IgD-negative memory B cell (primary cell): ENCODE measurements around the gene RHBDF2. TPM values are rescaled to one million over a fixed set of nuclear protein-coding genes. Genes with fewer than 3 reads are reported as not detected.
"Not testable (repeated sequence)": the region's sequence is repeated elsewhere in the genome, so short reads cannot be mapped to it uniquely, and the experiment has no call there.

Experiments
- H3K27ac Mint-ChIP-seq, 3 donors: one replicate each; pipeline ENCODE4 v1.8.0; 2020 to 2022; ENCODE audit warnings: mild to moderate bottlenecking in 3 of 3, mixed read lengths in 3 of 3, moderate library complexity in 1 of 3
- H3K27me3 Mint-ChIP-seq: one replicate; pipeline ENCODE4 v1.8.0; 2021; ENCODE audit warnings: mixed read lengths
- H3K36me3 Mint-ChIP-seq: one replicate; pipeline ENCODE4 v1.8.0; 2020; ENCODE audit warnings: mild to moderate bottlenecking, mixed read lengths
- H3K4me1 Mint-ChIP-seq, 3 donors: one replicate each; pipeline ENCODE4 v1.8.0; 2020 to 2022; ENCODE audit warnings: mixed read lengths in 3 of 3, mild to moderate bottlenecking in 1 of 3
- H3K4me3 Mint-ChIP-seq, 4 donors: one replicate each; pipeline ENCODE4 v1.8.0; 2020 to 2022; ENCODE audit warnings: mild to moderate bottlenecking in 4 of 4, mixed read lengths in 4 of 4, moderate library complexity in 3 of 4
- H3K9me3 Mint-ChIP-seq, 3 donors: one replicate each; pipeline ENCODE4 v1.8.0; 2020 to 2021; ENCODE audit warnings: mixed read lengths in 3 of 3, mild to moderate bottlenecking in 1 of 3
- polyA plus RNA-seq: library from polyadenylated mRNA; unstranded; fragments of 300-500 nt; fragmentation: Illumina TruSeq; gene quantifications from one replicate; pipeline ENCODE4 v1.2.3, GENCODE V29; 2021

Gene RHBDF2
- polyA plus RNA-seq, 1 donor from 2014 or later: 160 TPM

DNA sequence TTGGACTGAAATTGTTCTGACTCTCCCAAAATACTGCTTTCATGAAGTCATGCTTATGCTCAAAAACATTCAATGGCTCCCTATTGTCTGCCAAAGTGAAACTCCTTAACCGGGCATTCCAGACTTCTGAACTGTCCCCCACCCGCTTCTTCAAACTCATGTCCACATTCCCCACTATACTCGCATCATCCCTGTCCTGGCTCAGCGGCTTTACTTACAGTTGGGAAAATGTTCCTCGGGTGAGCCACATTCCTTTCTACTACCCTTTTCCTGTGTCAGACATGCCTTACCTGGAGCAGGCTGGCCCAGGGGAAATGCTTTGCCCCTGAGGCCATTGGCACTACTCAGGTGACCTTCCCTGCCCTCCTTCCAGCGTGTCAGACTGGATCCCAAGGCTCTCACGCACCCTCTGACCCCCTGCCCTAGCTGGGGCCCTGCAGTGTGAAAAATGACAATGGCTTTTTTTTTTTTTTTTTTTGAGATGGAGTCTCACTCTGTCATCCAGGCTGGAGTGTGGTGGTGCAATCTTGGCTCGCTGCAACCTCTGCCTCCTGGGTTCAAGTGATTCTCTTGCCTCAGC lies 30.9 kb upstream of the RHBDF2 start:
- H3K4me1 Mint-ChIP-seq: peaks cover 9 to 28% (median 25%) of the 10 kb centered on the region in 3 donors
- no peaks in the 10 kb centered on the region for H3K36me3 Mint-ChIP-seq
- H3K4me3 Mint-ChIP-seq: peak overlapping the region in 3 of 4 donors; percentile 34 to 84 (median 58)
- peaks cover 7% of the 10 kb centered on the region for H3K27me3 Mint-ChIP-seq
- H3K9me3 Mint-ChIP-seq: no peaks in the 10 kb centered on the region
- peak overlapping the region in 1 of 3 donors; percentile 76 for H3K27ac Mint-ChIP-seq

DNA sequence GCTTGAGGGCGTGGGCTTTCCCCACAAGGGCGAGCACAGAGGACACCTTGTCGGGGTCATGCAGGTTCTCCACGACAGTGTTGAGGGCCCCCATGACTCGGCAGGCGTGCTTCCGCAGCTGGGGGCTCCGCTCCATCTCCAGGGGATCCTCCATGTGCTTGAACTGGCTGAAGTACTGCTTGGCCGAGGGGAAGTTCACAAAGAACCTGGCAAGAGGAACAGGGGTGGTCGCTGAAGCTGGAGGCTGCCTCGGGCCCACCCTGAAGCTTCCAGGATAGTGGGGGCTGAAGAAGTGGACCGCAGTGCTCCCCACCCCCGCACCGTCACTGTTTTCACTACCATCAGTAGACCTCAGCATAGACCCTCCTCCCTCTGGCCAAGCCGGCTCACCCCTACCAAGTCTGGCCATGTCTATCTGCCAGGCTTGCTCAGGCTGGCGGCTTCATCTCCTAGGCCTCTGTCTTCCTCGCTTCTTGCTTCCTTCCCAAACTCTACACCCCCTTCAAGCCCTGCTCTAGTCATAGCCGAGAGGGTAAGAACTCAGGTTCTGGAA lies 30.3 kb upstream of the RHBDF2 start:
- Mint-ChIP-seq H3K4me1 (peaks cover 10 to 28% (median 24%) of the 10 kb centered on the region in 3 donors), H3K27ac (peak overlapping the region in 2 of 3 donors; percentile 76 to 86), H3K4me3 (peak overlapping the region in 3 of 4 donors; percentile 30 to 84 (median 34)), H3K36me3 (no peaks in the 10 kb centered on the region), H3K9me3 (no peaks in the 10 kb centered on the region), H3K27me3 (peaks cover 7% of the 10 kb centered on the region)

DNA sequence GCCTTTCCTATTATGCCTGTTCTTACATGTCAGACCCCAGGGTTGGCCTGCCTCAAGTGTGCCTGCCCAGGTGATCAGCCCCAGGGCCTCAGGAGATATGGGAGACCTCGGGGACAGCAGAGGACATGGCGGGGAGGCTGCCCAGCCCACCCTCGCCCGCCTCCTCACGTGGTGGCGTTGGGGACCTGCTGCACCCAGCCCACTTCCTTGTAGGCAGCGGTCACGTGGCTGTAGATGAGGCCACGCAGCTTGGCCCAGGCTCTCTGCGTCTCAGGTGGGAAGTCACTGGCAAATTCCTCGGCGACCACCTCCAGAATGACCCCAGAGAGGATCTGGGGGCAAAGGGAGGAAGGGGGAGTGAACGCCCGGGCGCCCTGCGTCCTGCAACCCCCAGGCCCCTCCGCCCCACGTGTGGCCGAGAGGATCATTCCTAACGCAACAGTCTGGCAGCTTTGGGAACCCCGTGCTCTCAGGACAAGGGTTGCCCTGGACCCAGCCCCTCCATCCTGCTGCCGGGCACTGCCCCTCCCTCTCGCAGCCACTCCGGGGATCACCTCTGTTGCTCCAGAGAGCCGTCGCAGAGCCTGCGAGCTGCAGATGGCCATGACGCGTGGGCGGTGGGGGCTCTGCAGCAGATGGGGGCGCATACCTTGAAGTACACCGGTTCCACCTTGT lies 29.7 kb upstream of the RHBDF2 start:
- peaks cover 1% of the 10 kb centered on the region for H3K27me3 Mint-ChIP-seq
- H3K4me3 Mint-ChIP-seq: peak overlapping the region in 2 of 4 donors; percentile 38 to 79
- no peaks in the 10 kb centered on the region for H3K9me3 Mint-ChIP-seq
- peak overlapping the region in 2 of 3 donors; percentile 76 to 87 for H3K27ac Mint-ChIP-seq
- no peaks in the 10 kb centered on the region for H3K36me3 Mint-ChIP-seq
- H3K4me1 Mint-ChIP-seq: peaks cover 8 to 24% (median 23%) of the 10 kb centered on the region in 3 donors

DNA sequence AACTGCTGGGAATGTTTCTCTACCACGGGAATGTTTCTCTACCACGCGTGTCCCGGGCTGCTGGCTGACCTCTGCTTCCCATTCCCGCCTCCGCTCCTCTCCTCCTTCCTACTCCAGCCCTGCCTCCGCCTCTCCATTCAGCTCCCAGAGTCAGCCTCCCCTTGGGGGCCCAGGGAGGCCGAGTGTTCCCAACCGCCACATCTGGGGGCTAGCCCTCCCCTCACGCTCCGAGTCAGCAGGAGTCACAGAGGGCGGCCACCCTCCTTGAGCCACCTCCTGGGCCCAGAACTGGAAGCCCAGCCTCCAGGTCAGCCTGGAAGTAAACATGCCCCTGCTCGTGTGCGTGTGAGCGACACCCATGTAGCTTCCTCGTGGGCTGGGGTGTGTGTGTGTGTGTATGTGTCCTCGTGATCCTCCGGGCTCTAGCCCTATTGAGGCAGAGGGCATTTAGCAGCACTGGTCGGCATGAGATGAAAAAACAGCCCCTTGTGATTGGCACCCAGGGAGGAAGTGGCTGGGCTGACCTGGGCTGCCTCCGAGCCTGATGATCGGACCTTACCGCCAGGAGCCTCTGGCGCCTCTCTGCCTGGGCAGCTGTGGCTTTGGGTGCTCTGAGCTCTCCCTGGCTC lies 29.0 kb upstream of the RHBDF2 start:
- Mint-ChIP-seq H3K4me1 (peaks cover 8 to 24% (median 23%) of the 10 kb centered on the region in 3 donors), H3K27ac (peak overlapping the region; percentile 60 to 91 (median 87)), H3K4me3 (peak overlapping the region in 3 of 4 donors; percentile 33 to 79 (median 38)), H3K36me3 (no peaks in the 10 kb centered on the region), H3K27me3 (peaks cover 1% of the 10 kb centered on the region), H3K9me3 (no peaks in the 10 kb centered on the region)

DNA sequence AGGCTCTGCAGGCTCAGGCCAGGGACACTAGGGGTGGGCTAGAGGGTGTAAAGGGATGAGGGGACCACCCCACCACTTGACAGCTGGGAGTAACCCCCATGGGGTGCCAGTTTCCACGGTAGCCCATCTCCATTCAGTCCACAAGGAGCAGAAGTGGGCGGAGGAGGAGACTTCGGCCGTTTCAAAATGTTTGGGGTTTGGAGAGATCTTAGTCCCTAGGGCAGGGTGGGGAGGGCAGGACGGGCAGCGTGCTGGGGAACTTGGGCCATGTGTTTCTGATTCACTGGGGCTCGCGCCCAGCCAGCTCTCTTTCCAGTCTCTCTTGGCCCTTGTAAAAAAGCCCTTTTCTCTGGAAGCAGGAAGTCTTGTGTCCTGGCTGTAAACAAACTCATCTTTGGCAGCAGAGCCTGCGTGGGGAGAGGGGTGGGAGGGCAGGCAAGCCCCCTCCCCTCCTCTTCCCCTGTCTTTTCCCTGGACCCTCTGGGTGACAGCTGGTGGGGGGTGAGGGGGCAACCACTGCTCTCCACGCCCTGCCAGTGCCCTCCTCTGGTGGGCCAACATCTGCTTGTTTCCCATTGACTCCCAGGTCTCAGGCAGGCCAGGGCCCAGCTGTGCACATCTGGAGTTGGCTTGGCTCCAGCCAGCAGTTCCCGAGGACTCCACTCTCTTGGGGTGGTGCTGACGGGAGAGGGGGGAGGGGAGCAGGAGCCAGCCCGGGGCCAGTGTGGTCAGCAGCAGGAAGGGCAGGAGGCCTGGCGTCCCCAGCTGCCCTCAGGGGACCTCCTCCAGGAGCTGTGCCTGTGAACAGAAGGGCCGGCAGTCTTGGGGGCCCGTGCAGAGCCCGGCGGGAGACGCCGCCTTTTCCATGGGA lies 28.2 kb upstream of the RHBDF2 start:
- peak overlapping the region; percentile 91 to 99 (median 97) for H3K4me3 Mint-ChIP-seq

GRCh38 chr17:76528528-76529223 lies 27.5 kb upstream of the RHBDF2 start:
- Mint-ChIP-seq H3K27ac (peak overlapping the region; percentile 56 to 98 (median 97)), H3K4me3 (peak overlapping the region; percentile 91 to 99 (median 97)), H3K9me3 (no peaks in the 10 kb centered on the region), H3K4me1 (peaks cover 15 to 29% (median 29%) of the 10 kb centered on the region in 3 donors), H3K27me3 (no peaks in the 10 kb centered on the region), H3K36me3 (no peaks in the 10 kb centered on the region)

More for the DNA sequence above, 28.2 kb upstream of the RHBDF2 start:
- peak overlapping the region; percentile 56 to 97 (median 91) for H3K27ac Mint-ChIP-seq
- peaks cover 13 to 30% (median 28%) of the 10 kb centered on the region in 3 donors for H3K4me1 Mint-ChIP-seq
- no peaks in the 10 kb centered on the region for H3K27me3 Mint-ChIP-seq
- H3K9me3 Mint-ChIP-seq: no peaks in the 10 kb centered on the region
- no peaks in the 10 kb centered on the region for H3K36me3 Mint-ChIP-seq

DNA sequence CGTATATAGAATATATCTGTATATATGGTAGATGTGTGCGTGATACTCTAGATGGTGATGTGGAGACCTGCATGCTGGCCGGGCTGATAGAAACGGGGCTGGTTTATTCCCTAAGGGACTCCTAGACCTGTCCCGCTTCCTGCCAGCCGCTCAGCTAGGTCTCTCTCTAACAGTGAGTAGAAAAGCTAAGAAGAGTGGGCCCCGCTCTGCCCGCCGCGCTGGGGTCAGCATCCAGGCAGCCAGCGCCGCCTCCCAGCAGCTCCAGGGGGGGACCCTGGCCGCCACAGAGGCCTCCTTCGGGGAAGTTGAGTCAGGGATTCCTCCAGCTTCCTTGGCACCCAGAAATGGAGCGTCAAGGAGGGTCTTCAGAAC lies 26.9 kb upstream of the RHBDF2 start:
- Mint-ChIP-seq H3K9me3 (no peaks in the 10 kb centered on the region), H3K4me1 (peaks cover 18 to 31% (median 29%) of the 10 kb centered on the region in 3 donors), H3K27ac (peak overlapping the region; percentile 56 to 98 (median 97)), H3K27me3 (peaks cover 1% of the 10 kb centered on the region), H3K36me3 (no peaks in the 10 kb centered on the region), H3K4me3 (peak overlapping the region; percentile 91 to 99 (median 97))

DNA sequence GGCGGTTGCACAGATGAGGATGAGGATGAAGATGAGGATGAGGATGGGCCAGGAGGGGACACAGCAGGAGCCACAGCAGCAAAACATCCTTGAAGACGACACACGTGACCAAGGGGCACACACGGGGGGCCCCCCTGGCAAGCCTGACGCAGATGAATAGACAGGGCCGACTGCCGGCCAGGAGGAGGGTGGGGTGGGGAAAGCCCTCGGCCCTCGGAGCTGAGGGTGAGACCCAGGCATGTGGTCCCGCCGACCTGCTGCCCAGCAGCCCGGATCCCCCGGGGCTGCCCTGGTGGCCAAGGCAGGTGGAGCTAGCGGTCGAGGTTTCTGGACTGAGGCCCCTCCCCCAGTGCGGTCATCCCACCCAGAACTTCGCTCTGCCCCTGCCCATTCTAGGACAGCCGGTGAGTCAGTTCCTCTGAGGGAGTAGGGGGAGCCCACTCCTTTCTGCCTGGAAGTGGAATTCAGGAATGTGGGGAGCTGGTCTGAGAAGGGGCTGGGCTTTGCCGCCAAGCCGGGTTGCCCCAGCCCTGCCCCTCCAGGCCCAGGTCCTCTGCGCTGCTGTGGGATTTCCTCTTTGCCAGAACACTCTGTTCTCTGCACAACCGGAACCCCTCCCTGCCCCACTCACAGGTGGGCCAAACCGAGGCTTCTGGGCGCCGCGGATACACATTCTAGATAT lies 26.3 kb upstream of the RHBDF2 start:
- Mint-ChIP-seq H3K9me3 (no peaks in the 10 kb centered on the region), H3K4me3 (peak overlapping the region; percentile 91 to 99 (median 97)), H3K27me3 (peaks cover 1% of the 10 kb centered on the region), H3K36me3 (no peaks in the 10 kb centered on the region), H3K4me1 (peaks cover 18 to 34% (median 29%) of the 10 kb centered on the region in 3 donors), H3K27ac (peak overlapping the region; percentile 56 to 98 (median 97))

DNA sequence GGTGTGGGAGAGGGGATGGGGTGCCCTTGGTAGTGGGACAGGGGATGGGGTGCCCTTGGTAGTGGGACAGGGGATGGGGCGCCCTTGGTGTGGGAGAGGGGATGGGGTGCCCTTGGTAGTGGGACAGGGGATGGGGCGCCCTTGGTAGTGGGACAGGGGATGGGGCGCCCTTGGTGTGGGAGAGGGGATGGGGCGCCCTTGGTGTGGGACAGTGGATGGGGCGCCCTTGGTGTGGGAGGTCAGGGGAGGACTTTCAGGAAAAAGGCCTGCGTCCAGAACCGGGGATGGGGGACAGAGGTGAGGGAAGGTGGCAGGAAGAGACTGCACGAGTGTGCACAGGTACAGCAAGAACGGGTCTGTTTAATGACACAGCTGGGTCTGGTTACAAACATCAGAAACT lies 25.8 kb upstream of the RHBDF2 start:
- not testable (repeated sequence) for H3K27me3 Mint-ChIP-seq, H3K36me3 Mint-ChIP-seq, H3K9me3 Mint-ChIP-seq
- Mint-ChIP-seq H3K27ac (peak overlapping the region; percentile 56 to 98 (median 97)), H3K4me3 (peak overlapping the region; percentile 91 to 99 (median 95)), H3K4me1 (peaks cover 18 to 33% (median 26%) of the 10 kb centered on the region in 3 donors)

- H3K4me1 Mint-ChIP-seq: peaks cover 18 to 27% (median 19%) of the 10 kb centered on the region in 3 donors
- H3K27ac Mint-ChIP-seq: not testable (repeated sequence)
These were observed 24.2 kb upstream of the RHBDF2 start for GRCh38 chr17:76525513-76525833.

GRCh38 chr17:76524598-76525512 lies 23.6 kb upstream of the RHBDF2 start:
- H3K36me3 Mint-ChIP-seq: peaks cover 4% of the 10 kb centered on the region
- H3K4me1 Mint-ChIP-seq: peaks cover 16 to 22% (median 17%) of the 10 kb centered on the region in 3 donors
- H3K9me3 Mint-ChIP-seq: no peaks in the 10 kb centered on the region
- H3K4me3 Mint-ChIP-seq: peak overlapping the region in 3 of 4 donors; percentile 58 to 75 (median 65)
- H3K27me3 Mint-ChIP-seq: peaks cover 1% of the 10 kb centered on the region
- peak overlapping the region in 2 of 3 donors; percentile 69 to 91 for H3K27ac Mint-ChIP-seq

More at GRCh38 chr17:76525513-76525833, 24.2 kb upstream of the RHBDF2 start:
- not testable (repeated sequence) for H3K27me3 Mint-ChIP-seq, H3K4me3 Mint-ChIP-seq, H3K9me3 Mint-ChIP-seq, H3K36me3 Mint-ChIP-seq

DNA sequence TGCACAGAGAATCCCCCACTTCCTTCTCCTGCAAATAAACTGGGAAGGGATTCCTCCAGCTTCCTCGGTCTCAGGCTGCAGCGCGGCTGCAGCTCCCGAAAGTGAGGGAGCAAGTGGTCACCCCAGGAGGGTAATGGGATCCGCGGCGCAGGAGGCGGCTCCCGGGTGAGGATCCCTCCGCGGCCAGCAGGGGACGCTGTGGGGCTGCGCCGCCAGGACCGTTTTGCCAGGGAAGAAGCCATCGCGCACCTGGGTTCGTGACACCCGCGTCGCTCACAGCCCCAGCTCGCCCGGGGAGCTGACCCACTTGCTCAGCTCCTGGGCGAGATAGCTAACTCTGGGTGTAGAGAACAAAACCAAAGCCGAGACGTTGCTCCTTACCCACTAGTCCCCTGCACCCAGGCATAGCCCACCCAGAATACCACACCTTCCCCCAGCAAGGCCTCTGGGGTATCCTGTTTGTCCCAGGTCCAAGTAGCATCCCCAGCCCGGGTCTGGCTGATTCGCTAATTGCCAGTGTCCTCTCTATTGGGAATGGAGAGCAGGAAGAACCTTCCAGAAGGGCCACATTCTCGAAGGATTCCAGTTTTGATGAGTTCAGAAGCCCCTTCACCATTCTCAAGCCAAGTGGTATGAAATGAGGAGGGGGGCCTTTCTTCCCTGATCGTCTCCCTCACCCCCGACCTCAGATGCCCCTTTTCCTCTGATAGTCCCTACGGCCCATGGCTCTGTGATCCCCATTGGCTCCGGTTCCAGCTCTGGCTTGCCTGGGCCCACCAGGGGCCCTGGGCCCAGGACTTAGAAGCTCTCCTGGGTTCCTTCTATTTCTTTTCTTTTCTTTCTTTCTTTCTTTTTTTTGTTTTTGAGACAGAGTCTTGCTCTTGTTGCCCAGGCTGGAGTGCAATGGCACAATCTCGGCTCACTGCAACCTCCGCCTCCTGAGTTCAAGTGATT lies 22.1 kb upstream of the RHBDF2 start:
- Mint-ChIP-seq H3K36me3 (peaks cover 4% of the 10 kb centered on the region), H3K4me1 (peaks cover 11 to 16% (median 13%) of the 10 kb centered on the region in 3 donors), H3K9me3 (no peaks in the 10 kb centered on the region), H3K4me3 (peak overlapping the region; percentile 13 to 89 (median 56)), H3K27ac (no peak overlapping the region), H3K27me3 (peaks cover 1% of the 10 kb centered on the region)
